HepG2 (cell line): ENCODE results near the gene AP2B1. TPM values are rescaled to one million over a fixed set of nuclear protein-coding genes. Genes with fewer than 3 reads are reported as not detected.

Experiments used
- ATRX ChIP-seq: sonication (generic); formaldehyde crosslinking; IDR thresholded peaks from 2 replicates; pipeline ENCODE4 v1.4.0; 2020; ENCODE audit warnings: missing genetic modification reagents, borderline replicate concordance
- CREB3 ChIP-seq: sonication (generic); formaldehyde crosslinking; IDR thresholded peaks from 2 replicates; pipeline ENCODE4 v1.5.0; 2020; ENCODE audit warnings: missing genetic modification reagents
- EEA1 ChIP-seq: sonication (generic); formaldehyde crosslinking; IDR thresholded peaks from 2 replicates; pipeline ENCODE4 v1.5.1; 2020; ENCODE audit warnings: mild to moderate bottlenecking, missing genetic modification reagents, borderline replicate concordance
- ELF1 ChIP-seq: sonication (generic); formaldehyde crosslinking; IDR thresholded peaks from 2 replicates; pipeline ENCODE4 v1.4.0; 2020; ENCODE audit warnings: missing genetic modification reagents
- FOSL2 ChIP-seq: sonication (generic); formaldehyde crosslinking; IDR thresholded peaks from 2 replicates; pipeline ENCODE4 v1.4.0; 2020; ENCODE audit warnings: missing genetic modification reagents
- HNRNPH1 ChIP-seq: fragments of 200-400 bp; formaldehyde crosslinking; optimal IDR thresholded peaks from 2 replicates; pipeline ENCODE3; 2017; ENCODE audit warnings: mild to moderate bottlenecking, low read depth, low read length
- HOXA5 ChIP-seq: sonication (generic); formaldehyde crosslinking; IDR thresholded peaks from 2 replicates; pipeline ENCODE4 v1.4.0; 2020; ENCODE audit warnings: missing genetic modification reagents
- KLF9 ChIP-seq: IDR thresholded peaks from 2 replicates; pipeline ENCODE4 v1.6.1; 2016; ENCODE audit warnings: low read depth
- MED1 ChIP-seq: sonication (generic); formaldehyde crosslinking; IDR thresholded peaks from 2 replicates; pipeline ENCODE4 v1.4.0; 2020; ENCODE audit warnings: missing genetic modification reagents
- NR0B2 ChIP-seq: sonication (generic); formaldehyde crosslinking; IDR thresholded peaks from 2 replicates; pipeline ENCODE4 v1.4.0; 2020; ENCODE audit warnings: mild to moderate bottlenecking, missing genetic modification reagents
- SIN3B ChIP-seq: fragments of 150-350 bp; IDR thresholded peaks from 2 replicates; pipeline ENCODE4 v1.6.1; 2014; ENCODE audit warnings: low read length
- SKI ChIP-seq: fragments of 450-650 bp; IDR thresholded peaks from one replicate; pipeline ENCODE4 v1.6.1; 2018; ENCODE audit warnings: mild to moderate bottlenecking; ENCODE audit not compliant: partially characterized antibody
- SOX13 ChIP-seq, 3 experiments: fragments of 450-650 bp in 1 of 3; sonication (generic) in 1 of 3; formaldehyde crosslinking in 1 of 3; IDR thresholded peaks in 2 of 3; conservative IDR thresholded peaks in 1 of 3; 2 replicates each; pipeline versions ENCODE4 v1.5.0 to v1.6.1; 2016 to 2020; ENCODE audit warnings: antibody characterized with exemption in 1 of 3, mild to moderate bottlenecking in 1 of 3, missing compliant biosample characterization in 1 of 3, missing genetic modification reagents in 1 of 3, moderate library complexity in 1 of 3
- ZBTB40 ChIP-seq, 2 experiments: fragments of 450-650 bp in 1 of 2; sonication (generic) in 1 of 2; formaldehyde crosslinking in 1 of 2; IDR thresholded peaks; 2 replicates each; pipeline versions ENCODE4 v1.6.1 to v1.8.0; 2016 to 2022; ENCODE audit warnings: antibody characterized with exemption in 1 of 2, mild to moderate bottlenecking in 1 of 2, missing genetic modification reagents in 1 of 2
- ZBTB7B ChIP-seq: sonication (generic); formaldehyde crosslinking; IDR thresholded peaks from 2 replicates; pipeline ENCODE4 v1.4.0; 2020; ENCODE audit warnings: missing genetic modification reagents
- ZFX ChIP-seq: sonication (generic); formaldehyde crosslinking; IDR thresholded peaks from 2 replicates; pipeline ENCODE4 v1.4.0; 2020; ENCODE audit warnings: mild to moderate bottlenecking, low read depth, missing genetic modification reagents, moderate library complexity
- ZNF674 ChIP-seq: sonication (generic); formaldehyde crosslinking; IDR thresholded peaks from 2 replicates; pipeline ENCODE4 v1.5.0; 2020; ENCODE audit warnings: low read depth, mild to moderate bottlenecking, missing genetic modification reagents
- ZNF720 ChIP-seq: sonication (generic); formaldehyde crosslinking; IDR thresholded peaks from 2 replicates; pipeline ENCODE4 v1.4.0; 2020; ENCODE audit warnings: missing genetic modification reagents
- polyA plus RNA-seq, 8 experiments: library from polyadenylated mRNA; depleted of rRNA in 3 of 8; stranded (reverse) in 7 of 8; unstranded in 1 of 8; fragments of >200 nt; fragmentation: Illumina TruSeq in 4 of 8; extraction: Trizol in 4 of 8; gene quantifications; 2 replicates each; pipeline versions ENCODE4 v1.2.1 to v1.2.3, GENCODE V29; 2011 to 2016; ENCODE audit warnings: low read depth in 4 of 8, missing spikeins in 1 of 8, mixed read lengths in 1 of 8; ENCODE audit not compliant: insufficient read depth in 1 of 8
- total RNA-seq, 5 experiments: library from RNA; depleted of rRNA; stranded (reverse); fragments of >200 nt; fragmentation: Illumina TruSeq; extraction: Trizol; gene quantifications; 2 replicates each; pipeline ENCODE4 v1.2.3, GENCODE V29; 2016; ENCODE audit warnings: low read depth in 1 of 5

AP2B1 gene
- total and polyA plus RNA-seq, 2 of the 13 experiments (the other 11 are each of a cell fraction or from before 2014, with no cell fraction given) = 23.8 to 71.3 TPM

GRCh38 chr17:35587074-35587961 is at the start of gene AP2B1 (continued):
- TF ChIP-seq ZFX (CRISPR knock-in tag) (peak; percentile 72), ZBTB7B (0 out of 2 replicates have a peak, but pooled peaks have one; percentile 39), ZNF674 (no peak), SKI (no peak), ZBTB40 (IDR thresholded peaks at IDR 0.05) (no peak), ZBTB40 (CRISPR knock-in tag; IDR thresholded peaks at IDR 0.05) (peak; percentile 77), SIN3B (peak; percentile 64; the same call in 1 of the 2 replicates), HNRNPH1 (no peak), FOSL2 (CRISPR knock-in tag) (peak; percentile 67), HOXA5 (CRISPR knock-in tag) (peak; percentile 74; the same call in 1 of the 2 replicates), MED1 (CRISPR knock-in tag) (peak; percentile 54; the same call in 1 of the 2 replicates), SOX13 (IDR thresholded peaks at IDR 0.05) (no peak), SOX13 (CRISPR knock-in tag; conservative IDR thresholded peaks at IDR 0.05 in 1 of 2, IDR thresholded peaks at IDR 0.05 in 1 of 2) (peak in 1 of 2 experiments; percentile 19; a peak in 1 of 4 replicates), ELF1 (CRISPR knock-in tag) (peak; percentile 94), CREB3 (CRISPR knock-in tag) (no peak), ATRX (no peak), KLF9 (no peak), NR0B2 (CRISPR knock-in tag) (0 out of 2 replicates have a peak, but pooled peaks have one; percentile 43), ZNF720 (CRISPR knock-in tag) (peak; percentile 72; the same call in 1 of the 2 replicates), EEA1 (CRISPR knock-in tag) (no peak)
